Smooth muscle cell (in vitro differentiated cells): ENCODE data around the gene TMEM62. TPM values are rescaled to one million over a fixed set of nuclear protein-coding genes. Genes with fewer than 3 reads are reported as not detected.

Experiments used
- DNase-seq: peaks from one replicate; lab custom pipeline; 2025; ENCODE audit not compliant: unreplicated experiment; lab: John Stamatoyannopoulos, UW
- H2AFZ ChIP-seq: fragments of 200-600 bp; sonication (generic); 2 replicates; pipeline ENCODE4 v1.6.0; 2016; ENCODE audit warnings: antibody characterized with exemption, low read depth, mild to moderate bottlenecking
- H3F3A ChIP-seq: fragments of 200-600 bp; sonication (generic); 2 replicates; pipeline ENCODE4 v1.6.0; 2017; ENCODE audit warnings: antibody characterized with exemption, low read depth
- H3K27ac ChIP-seq: fragments of 200-600 bp; sonication (generic); 2 replicates; pipeline ENCODE4 v1.5.1; 2016; ENCODE audit warnings: low read depth, mild to moderate bottlenecking
- H3K27me3 ChIP-seq: fragments of 200-600 bp; sonication (generic); 2 replicates; pipeline ENCODE4 v1.6.1; 2016; ENCODE audit warnings: low read depth, mild to moderate bottlenecking
- H3K36me3 ChIP-seq: fragments of 200-600 bp; sonication (generic); 2 replicates; pipeline ENCODE4 v1.5.1; 2016; ENCODE audit warnings: low read depth
- H3K4me1 ChIP-seq: fragments of 200-600 bp; sonication (generic); 2 replicates; pipeline ENCODE4 v1.5.1; 2016; ENCODE audit warnings: low read depth
- H3K4me2 ChIP-seq: fragments of 200-600 bp; sonication (generic); 2 replicates; pipeline ENCODE4 v1.6.0; 2016; ENCODE audit warnings: mild to moderate bottlenecking
- H3K4me3 ChIP-seq: fragments of 200-600 bp; sonication (generic); 2 replicates; pipeline ENCODE4 v1.5.1; 2016; ENCODE audit warnings: mild to moderate bottlenecking
- H3K79me2 ChIP-seq: fragments of 200-600 bp; sonication (generic); 2 replicates; pipeline ENCODE4 v1.6.0; 2016; ENCODE audit warnings: low read depth, mild to moderate bottlenecking
- H3K9ac ChIP-seq: fragments of 200-600 bp; sonication (generic); 2 replicates; pipeline ENCODE4 v1.6.0; 2016; ENCODE audit warnings: low read depth
- H3K9me3 ChIP-seq: fragments of 200-600 bp; sonication (generic); replicated peaks from 2 replicates; pipeline ENCODE4 v1.5.1; 2016; ENCODE audit warnings: low read depth
- H4K20me1 ChIP-seq: fragments of 200-600 bp; sonication (generic); 2 replicates; pipeline ENCODE4 v1.6.0; 2016; ENCODE audit warnings: low read depth
- CTCF ChIP-seq: fragments of 200-600 bp; sonication (generic); IDR thresholded peaks from 2 replicates; pipeline ENCODE4 v1.5.1; 2017; ENCODE audit warnings: borderline replicate concordance, mild to moderate bottlenecking, antibody characterized with exemption; ENCODE audit not compliant: insufficient read depth, poor library complexity, severe bottlenecking
- WGBS: methylation state at CpG from one replicate; pipeline ENCODE4 v1.1.7; 2016; ENCODE audit warnings: low lambda C conversion rate; 5-methylcytosine and 5-hydroxymethylcytosine counted together
- polyA plus RNA-seq: library from polyadenylated mRNA; unstranded; fragments of >200 nt; fragmentation: Nextera tagmentation; extraction: Ambion mirVana; gene quantifications from 2 replicates; pipeline ENCODE4 v1.2.1, GENCODE V29; 2016
- total RNA-seq: library from RNA; depleted of rRNA; stranded (reverse); fragments of >200 nt; gene quantifications from 2 replicates; pipeline ENCODE4 v1.2.3, GENCODE V29; 2014

TMEM62 gene
- total and polyA plus RNA-seq, 2 experiments from 2014 or later: 3.1 to 12.0 TPM

GRCh38 chr15:43211224-43211735 is 77.9 kb downstream of the TMEM62 start:
- Histone ChIP-seq H3K27ac (no peak overlapping the region), H2AFZ (no peak overlapping the region), H3K79me2 (no peaks in the 10 kb centered on the region), H4K20me1 (no peaks in the 10 kb centered on the region), H3K9ac (no peak overlapping the region), H3K36me3 (no peaks in the 10 kb centered on the region), H3K27me3 (peaks cover 34% of the 10 kb centered on the region), H3K4me3 (no peak overlapping the region), H3K9me3 (no peaks in the 10 kb centered on the region), H3F3A (no peaks in the 10 kb centered on the region), H3K4me2 (no peak overlapping the region), H3K4me1 (no peaks in the 10 kb centered on the region)
- DNase-seq: no peak
- TF ChIP-seq CTCF: no peak
- 95% methylated on average over 4 of the region's 4 CpGs for whole genome bisulfite sequencing

GRCh38 chr15:43212299-43212698 is 78.9 kb downstream of the TMEM62 start:
- H3F3A ChIP-seq: no peaks in the 10 kb centered on the region
- no peaks in the 10 kb centered on the region for H3K9me3 ChIP-seq
- TF ChIP-seq CTCF: no peak
- H3K27me3 ChIP-seq: peaks cover 30% of the 10 kb centered on the region
- no peak overlapping the region for H2AFZ ChIP-seq
- no peak overlapping the region for H3K27ac ChIP-seq
- no peaks in the 10 kb centered on the region for H4K20me1 ChIP-seq
- no peak for DNase-seq
- no peak overlapping the region for H3K9ac ChIP-seq
- H3K4me1 ChIP-seq: no peaks in the 10 kb centered on the region
- H3K36me3 ChIP-seq: no peaks in the 10 kb centered on the region
- no peak overlapping the region for H3K4me3 ChIP-seq
- H3K4me2 ChIP-seq: no peak overlapping the region
- WGBS: 87% methylated on average over 8 of the region's 8 CpGs
- H3K79me2 ChIP-seq: no peaks in the 10 kb centered on the region

DNA sequence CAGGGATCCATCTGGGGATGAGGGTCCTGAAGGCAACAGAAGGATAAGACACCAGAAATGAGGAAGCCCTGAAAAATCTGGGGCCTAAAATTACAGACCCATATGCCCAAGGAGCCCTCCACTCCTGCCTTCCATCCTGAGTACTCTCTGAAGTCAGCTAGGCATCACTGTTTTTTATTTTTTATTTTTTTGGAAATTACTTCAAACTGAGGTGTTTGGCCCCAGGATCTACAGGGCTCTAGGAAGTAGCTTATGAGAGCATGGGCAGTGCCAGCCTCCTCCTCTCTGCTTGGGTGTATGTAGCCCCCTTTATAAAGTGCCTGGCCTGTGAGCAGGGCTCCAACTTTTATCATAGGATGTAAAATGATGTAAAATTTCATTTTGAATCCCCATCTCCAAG is 79.6 kb downstream of the TMEM62 start:
- no peaks in the 10 kb centered on the region for H3K9me3 ChIP-seq
- H3K9ac ChIP-seq: no peak overlapping the region
- peaks cover 25% of the 10 kb centered on the region for H3K27me3 ChIP-seq
- no peaks in the 10 kb centered on the region for H3F3A ChIP-seq
- H3K79me2 ChIP-seq: no peaks in the 10 kb centered on the region
- no peaks in the 10 kb centered on the region for H3K36me3 ChIP-seq
- no peak overlapping the region for H3K27ac ChIP-seq
- TF ChIP-seq CTCF: no peak
- H4K20me1 ChIP-seq: no peaks in the 10 kb centered on the region
- no peak overlapping the region for H3K4me2 ChIP-seq
- H3K4me3 ChIP-seq: no peak overlapping the region
- DNase-seq: no peak
- H3K4me1 ChIP-seq: no peaks in the 10 kb centered on the region
- no peak overlapping the region for H2AFZ ChIP-seq

- no peak for DNase-seq
- H3K9me3 ChIP-seq: no peaks in the 10 kb centered on the region
- TF ChIP-seq CTCF: no peak
- no peak overlapping the region for H3K9ac ChIP-seq
- H3K79me2 ChIP-seq: no peaks in the 10 kb centered on the region
- peaks cover 20% of the 10 kb centered on the region for H3K27me3 ChIP-seq
- no peaks in the 10 kb centered on the region for H3K4me1 ChIP-seq
- no peaks in the 10 kb centered on the region for H4K20me1 ChIP-seq
- H3K4me2 ChIP-seq: no peak overlapping the region
- no peak overlapping the region for H3K4me3 ChIP-seq
- no peaks in the 10 kb centered on the region for H3K36me3 ChIP-seq
- H2AFZ ChIP-seq: no peak overlapping the region
- 88% methylated on average over 5 of the region's 5 CpGs for WGBS
- no peaks in the 10 kb centered on the region for H3F3A ChIP-seq
- no peak overlapping the region for H3K27ac ChIP-seq
Observed at GRCh38 chr15:43213466-43213865, 80.1 kb downstream of the TMEM62 start.
